Measurements from ENCODE around the gene ANO4. TPM values are rescaled to one million over a fixed set of nuclear protein-coding genes. Genes with fewer than 3 reads are reported as not detected.

ANO4 gene
- polyA plus RNA-seq, 1 donor (not counting 4 experiments of a cell fraction or from before 2014, with no cell fraction given): 18.1 TPM

DNA sequence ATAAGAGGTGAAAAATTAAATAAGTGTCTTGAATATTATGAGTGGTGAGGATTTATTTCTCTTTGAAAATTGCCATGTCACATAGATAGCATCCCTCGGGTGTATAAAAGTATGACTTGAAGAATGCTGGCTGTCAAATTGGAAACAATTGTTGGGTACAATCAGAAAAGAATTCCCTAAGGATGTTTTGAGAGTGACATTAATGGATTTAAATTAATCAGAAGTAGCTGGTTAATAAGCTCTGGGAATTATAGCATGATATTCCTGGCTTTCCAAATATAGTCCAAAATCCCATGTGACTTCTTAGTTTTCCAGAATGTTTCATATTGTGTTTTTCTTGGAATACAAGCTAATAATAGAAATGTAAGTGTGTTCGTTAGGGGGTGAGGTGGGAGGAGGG is 196.5 kb downstream of the ANO4 start:
- no peak for DNase-seq (ENCODE audit: low read depth, low spot score)
- H3K4me1 ChIP-seq (ENCODE audit: control insufficient read depth, extremely low read depth, insufficient read depth, low read length): peaks cover 9% of the 10 kb centered on the region
- H3K4me3 ChIP-seq (ENCODE audit: control insufficient read depth in 2 of 3, extremely low read depth in 1 of 3, insufficient read depth in 2 of 3, low read depth in 1 of 3, low read length in 3 of 3): no peak overlapping the region
- no peaks in the 10 kb centered on the region for H3K27me3 ChIP-seq (ENCODE audit: control insufficient read depth, extremely low read depth, insufficient read depth, low read length)
- H4K20me1 ChIP-seq (ENCODE audit: control insufficient read depth, extremely low read depth, insufficient read depth, low read length): no peaks in the 10 kb centered on the region
- H3K9ac ChIP-seq (ENCODE audit: control insufficient read depth, extremely low read depth, insufficient read depth, low read length): no peak overlapping the region
- no peak overlapping the region for H3K4me2 ChIP-seq (ENCODE audit: control insufficient read depth, extremely low read depth, insufficient read depth, low read depth, low read length)
- H3K9me1 ChIP-seq (ENCODE audit: control insufficient read depth, extremely low read depth, insufficient read depth, low read length): no peaks in the 10 kb centered on the region
- H2AFZ ChIP-seq (ENCODE audit: control insufficient read depth, low read length): no peak overlapping the region
- TF ChIP-seq, protein P1, sequence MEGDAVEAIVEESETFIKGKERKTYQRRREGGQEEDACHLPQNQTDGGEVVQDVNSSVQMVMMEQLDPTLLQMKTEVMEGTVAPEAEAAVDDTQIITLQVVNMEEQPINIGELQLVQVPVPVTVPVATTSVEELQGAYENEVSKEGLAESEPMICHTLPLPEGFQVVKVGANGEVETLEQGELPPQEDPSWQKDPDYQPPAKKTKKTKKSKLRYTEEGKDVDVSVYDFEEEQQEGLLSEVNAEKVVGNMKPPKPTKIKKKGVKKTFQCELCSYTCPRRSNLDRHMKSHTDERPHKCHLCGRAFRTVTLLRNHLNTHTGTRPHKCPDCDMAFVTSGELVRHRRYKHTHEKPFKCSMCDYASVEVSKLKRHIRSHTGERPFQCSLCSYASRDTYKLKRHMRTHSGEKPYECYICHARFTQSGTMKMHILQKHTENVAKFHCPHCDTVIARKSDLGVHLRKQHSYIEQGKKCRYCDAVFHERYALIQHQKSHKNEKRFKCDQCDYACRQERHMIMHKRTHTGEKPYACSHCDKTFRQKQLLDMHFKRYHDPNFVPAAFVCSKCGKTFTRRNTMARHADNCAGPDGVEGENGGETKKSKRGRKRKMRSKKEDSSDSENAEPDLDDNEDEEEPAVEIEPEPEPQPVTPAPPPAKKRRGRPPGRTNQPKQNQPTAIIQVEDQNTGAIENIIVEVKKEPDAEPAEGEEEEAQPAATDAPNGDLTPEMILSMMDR (optimal IDR thresholded peaks at IDR 0.05 in 1 of 3, IDR thresholded peaks at IDR 0.05 in 1 of 3, conservative IDR thresholded peaks at IDR 0.05 in 1 of 3; ENCODE audit: extremely low read depth in 1 of 3, insufficient read depth in 2 of 3, low read length in 3 of 3): no peak
- TF ChIP-seq EZH2 (IDR thresholded peaks at IDR 0.05; ENCODE audit: low read length): no peak
- H3K79me2 ChIP-seq (ENCODE audit: control insufficient read depth, insufficient read depth, low read length): no peaks in the 10 kb centered on the region
- H3K9me3 ChIP-seq (ENCODE audit: control insufficient read depth, low read depth, low read length): no peaks in the 10 kb centered on the region
- no peak for FAIRE-seq
- dilution Hi-C loops (cut with MboI; ENCODE audit: extremely low pct_ligation_motif_present, low sequenced_read_pairs): no loop called here
- H3K27ac ChIP-seq (ENCODE audit: control insufficient read depth, insufficient read depth, low read length): no peak overlapping the region
- H3K36me3 ChIP-seq (ENCODE audit: control insufficient read depth in 2 of 2, extremely low read depth in 1 of 2, insufficient read depth in 2 of 2, low read length in 2 of 2): peaks cover 0 to 2% of the 10 kb centered on the region in 2 experiments

DNA sequence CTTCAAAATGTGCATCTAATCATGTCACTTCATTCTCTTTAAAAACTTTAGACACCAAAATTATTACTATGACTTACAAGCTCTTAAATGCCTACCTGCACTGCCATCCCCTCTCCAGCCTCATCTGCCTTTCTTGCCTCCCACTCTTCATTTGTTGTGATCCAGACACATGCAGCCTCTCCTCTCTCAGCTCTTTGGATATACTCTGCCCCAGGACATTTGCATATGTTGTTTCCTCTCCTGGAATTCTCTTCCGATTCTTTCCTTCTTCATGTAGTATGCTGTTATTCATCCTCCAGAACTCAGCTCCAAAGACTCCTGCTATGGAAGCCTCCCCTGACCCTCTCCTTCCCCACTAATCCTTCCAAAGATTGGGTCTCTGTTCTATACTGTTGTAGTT is 197.6 kb downstream of the ANO4 start:
- no peaks in the 10 kb centered on the region for H4K20me1 ChIP-seq (ENCODE audit: control insufficient read depth, extremely low read depth, insufficient read depth, low read length)
- DNase-seq (ENCODE audit: low read depth, low spot score): no peak
- H3K4me1 ChIP-seq (ENCODE audit: control insufficient read depth, extremely low read depth, insufficient read depth, low read length): peaks cover 9% of the 10 kb centered on the region
- dilution Hi-C loops (cut with MboI; ENCODE audit: extremely low pct_ligation_motif_present, low sequenced_read_pairs): no loop called here
- H3K4me2 ChIP-seq (ENCODE audit: control insufficient read depth, extremely low read depth, insufficient read depth, low read depth, low read length): no peak overlapping the region
- no peak overlapping the region for H2AFZ ChIP-seq (ENCODE audit: control insufficient read depth, low read length)
- TF ChIP-seq, protein P1 (optimal IDR thresholded peaks at IDR 0.05 in 1 of 3, IDR thresholded peaks at IDR 0.05 in 1 of 3, conservative IDR thresholded peaks at IDR 0.05 in 1 of 3; ENCODE audit: extremely low read depth in 1 of 3, insufficient read depth in 2 of 3, low read length in 3 of 3): no peak
- TF ChIP-seq EZH2 (IDR thresholded peaks at IDR 0.05; ENCODE audit: low read length): no peak
- H3K9me3 ChIP-seq (ENCODE audit: control insufficient read depth, low read depth, low read length): no peaks in the 10 kb centered on the region
- no peaks in the 10 kb centered on the region for H3K79me2 ChIP-seq (ENCODE audit: control insufficient read depth, insufficient read depth, low read length)
- H3K9me1 ChIP-seq (ENCODE audit: control insufficient read depth, extremely low read depth, insufficient read depth, low read length): no peaks in the 10 kb centered on the region
- no peak for FAIRE-seq
- no peak overlapping the region for H3K4me3 ChIP-seq (ENCODE audit: control insufficient read depth in 2 of 3, extremely low read depth in 1 of 3, insufficient read depth in 2 of 3, low read depth in 1 of 3, low read length in 3 of 3)
- no peak overlapping the region for H3K27ac ChIP-seq (ENCODE audit: control insufficient read depth, insufficient read depth, low read length)
- peaks cover 0 to 2% of the 10 kb centered on the region in 2 experiments for H3K36me3 ChIP-seq (ENCODE audit: control insufficient read depth in 2 of 2, extremely low read depth in 1 of 2, insufficient read depth in 2 of 2, low read length in 2 of 2)
- H3K9ac ChIP-seq (ENCODE audit: control insufficient read depth, extremely low read depth, insufficient read depth, low read length): no peak overlapping the region
- no peaks in the 10 kb centered on the region for H3K27me3 ChIP-seq (ENCODE audit: control insufficient read depth, extremely low read depth, insufficient read depth, low read length)

All from keratinocyte (primary cell).